ENCODE data around the gene PUDP.

DNA sequence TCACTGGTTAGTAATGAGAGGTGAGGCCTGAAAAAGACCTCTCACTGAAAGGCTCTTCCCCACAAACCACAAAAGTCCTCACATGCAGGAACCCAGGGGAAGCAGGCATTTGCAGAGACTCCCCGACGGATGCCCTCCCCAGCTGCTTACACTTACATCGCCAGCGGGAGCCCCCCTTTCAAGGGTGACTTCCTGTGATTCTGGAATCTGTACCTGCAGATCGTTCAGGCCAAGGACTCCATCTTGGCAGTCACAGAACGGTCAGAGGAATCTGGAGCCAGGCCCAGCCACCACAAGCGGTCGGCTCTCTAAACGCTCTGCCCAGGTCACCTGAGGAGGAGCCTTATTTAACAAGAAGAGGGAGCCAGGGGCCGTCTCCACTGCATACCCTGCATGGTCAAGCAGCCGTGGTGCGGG is 71.7 kb downstream of the PUDP start:
- no peak for TF ChIP-seq CTCF (IDR thresholded peaks at IDR 0.05)
- no peak for TF ChIP-seq POLR2A (IDR thresholded peaks at IDR 0.05)
